ENCODE results near the gene CFTR.

CFTR gene

GRCh38 chr7:117619681-117620080 lies 139.9 kb downstream of the CFTR start:
- no peaks in the 10 kb centered on the region for H4K20me1 ChIP-seq (ENCODE audit: low read depth, low read length)
- no peak overlapping the region for H3K9ac ChIP-seq (ENCODE audit: low read length)
- no peaks in the 10 kb centered on the region for H3K27me3 ChIP-seq (ENCODE audit: low read length)
- no peaks in the 10 kb centered on the region for H3K79me2 ChIP-seq (ENCODE audit: insufficient read depth, low read length)
- no peak overlapping the region for H3K27ac ChIP-seq (ENCODE audit: low read depth, low read length)
- no peak overlapping the region for H3K4me3 ChIP-seq (ENCODE audit: insufficient read depth, low read length, poor library complexity, severe bottlenecking)
- no peak overlapping the region for H3K4me2 ChIP-seq (ENCODE audit: low read depth, low read length, poor library complexity, severe bottlenecking)
- no peaks in the 10 kb centered on the region for H3F3A ChIP-seq (ENCODE audit: insufficient read depth)
- no peaks in the 10 kb centered on the region for H3K9me2 ChIP-seq (replicated peaks; ENCODE audit: insufficient read depth, low read length)
- H3K36me3 ChIP-seq (ENCODE audit: low read length) = no peaks in the 10 kb centered on the region
- H2AFZ ChIP-seq (ENCODE audit: low read depth, low read length, severe bottlenecking) = no peak overlapping the region
- H3K9me3 ChIP-seq (ENCODE audit: insufficient read depth, low read length) = no peaks in the 10 kb centered on the region
- no peak for TF ChIP-seq EZH2phosphoT487 (conservative IDR thresholded peaks at IDR 0.05; ENCODE audit: low read length)
- TF ChIP-seq CTCF (IDR thresholded peaks at IDR 0.05; ENCODE audit: insufficient read depth, low read length, poor library complexity, severe bottlenecking) = no peak

GRCh38 chr7:117621075-117621618 lies 141.3 kb downstream of the CFTR start:
- Histone ChIP-seq H4K20me1 (ENCODE audit: low read depth, low read length) (no peaks in the 10 kb centered on the region), H3F3A (ENCODE audit: insufficient read depth) (no peaks in the 10 kb centered on the region), H3K4me2 (ENCODE audit: low read depth, low read length, poor library complexity, severe bottlenecking) (no peak overlapping the region), H3K9ac (ENCODE audit: low read length) (no peak overlapping the region), H3K4me3 (ENCODE audit: insufficient read depth, low read length, poor library complexity, severe bottlenecking) (no peak overlapping the region), H3K9me3 (ENCODE audit: insufficient read depth, low read length) (no peaks in the 10 kb centered on the region), H3K9me2 (replicated peaks; ENCODE audit: insufficient read depth, low read length) (no peaks in the 10 kb centered on the region), H3K27me3 (ENCODE audit: low read length) (no peaks in the 10 kb centered on the region), H3K36me3 (ENCODE audit: low read length) (no peaks in the 10 kb centered on the region), H3K79me2 (ENCODE audit: insufficient read depth, low read length) (no peaks in the 10 kb centered on the region), H2AFZ (ENCODE audit: low read depth, low read length, severe bottlenecking) (no peak overlapping the region), H3K27ac (ENCODE audit: low read depth, low read length) (no peak overlapping the region)
- no peak for TF ChIP-seq CTCF (IDR thresholded peaks at IDR 0.05; ENCODE audit: insufficient read depth, low read length, poor library complexity, severe bottlenecking)
- TF ChIP-seq EZH2phosphoT487 (conservative IDR thresholded peaks at IDR 0.05; ENCODE audit: low read length) = no peak

- Histone ChIP-seq H3K36me3 (ENCODE audit: low read length) (no peaks in the 10 kb centered on the region), H3K9me2 (replicated peaks; ENCODE audit: insufficient read depth, low read length) (no peaks in the 10 kb centered on the region), H3K27ac (ENCODE audit: low read depth, low read length) (no peak overlapping the region), H3K27me3 (ENCODE audit: low read length) (no peaks in the 10 kb centered on the region), H3K9ac (ENCODE audit: low read length) (no peak overlapping the region), H3K9me3 (ENCODE audit: insufficient read depth, low read length) (no peaks in the 10 kb centered on the region), H3K4me3 (ENCODE audit: insufficient read depth, low read length, poor library complexity, severe bottlenecking) (no peak overlapping the region), H2AFZ (ENCODE audit: low read depth, low read length, severe bottlenecking) (no peak overlapping the region), H3K79me2 (ENCODE audit: insufficient read depth, low read length) (no peaks in the 10 kb centered on the region), H3F3A (ENCODE audit: insufficient read depth) (no peaks in the 10 kb centered on the region), H3K4me2 (ENCODE audit: low read depth, low read length, poor library complexity, severe bottlenecking) (no peak overlapping the region), H4K20me1 (ENCODE audit: low read depth, low read length) (no peaks in the 10 kb centered on the region)
- TF ChIP-seq EZH2phosphoT487 (conservative IDR thresholded peaks at IDR 0.05; ENCODE audit: low read length) (no peak), CTCF (IDR thresholded peaks at IDR 0.05; ENCODE audit: insufficient read depth, low read length, poor library complexity, severe bottlenecking) (no peak)
Measured at GRCh38 chr7:117623606-117624005, 143.8 kb downstream of the CFTR start.
